ENCODE measurements around the gene CTTNBP2NL.
"Not testable (repeated sequence)": the region's sequence is repeated elsewhere in the genome, so short reads cannot be mapped to it uniquely, and the experiment has no call there.

Gene CTTNBP2NL

DNA sequence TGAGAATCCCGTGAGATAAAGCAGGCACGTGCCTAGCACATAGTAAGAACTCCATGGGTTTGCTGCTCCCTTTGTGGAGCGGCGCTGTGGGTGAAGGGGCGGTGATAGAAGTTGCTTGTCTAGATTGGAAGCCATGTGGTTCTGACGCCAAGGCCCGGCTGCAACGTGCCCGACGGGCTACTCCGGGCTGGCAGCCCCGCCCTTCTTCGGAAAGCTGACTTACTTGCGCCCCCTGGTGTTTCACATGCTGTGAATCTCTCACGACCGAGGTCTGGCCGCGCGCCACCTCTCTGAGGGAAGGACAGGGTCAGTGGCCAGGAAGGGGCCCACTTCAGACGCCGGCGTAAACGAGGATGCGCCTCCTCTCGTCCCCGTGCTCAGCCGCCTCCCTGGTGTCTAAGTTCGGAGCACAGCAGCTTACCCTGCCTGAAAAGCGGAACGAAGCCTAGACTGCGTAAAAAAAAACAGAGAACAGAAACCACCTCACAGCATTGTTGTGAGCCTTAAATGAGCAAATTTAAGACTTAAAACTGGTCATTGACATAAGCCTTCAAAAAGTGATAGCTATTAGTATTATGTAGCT is 70.2 kb downstream of the CTTNBP2NL start:
- peak; percentile 93 for DNase-seq

DNA sequence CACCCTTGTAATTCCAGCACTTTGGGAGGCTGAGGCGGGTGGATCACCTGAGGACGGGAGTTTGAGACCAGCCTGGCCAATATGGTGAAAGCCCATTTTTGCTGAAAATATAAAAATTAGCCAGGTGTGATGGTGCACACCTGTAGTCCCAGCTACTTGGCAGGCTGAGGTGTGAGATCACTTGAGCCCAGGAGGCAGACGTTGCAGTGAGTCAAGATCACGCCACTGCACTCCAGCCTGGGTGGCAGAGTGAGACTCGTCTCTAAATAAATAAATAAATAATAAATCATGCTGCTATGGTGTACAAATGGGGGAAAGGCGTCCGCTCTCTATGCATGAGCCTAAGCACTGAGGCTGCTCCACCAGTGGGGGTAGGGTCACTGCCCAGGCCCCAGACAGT is 74.3 kb downstream of the CTTNBP2NL start:
- DNase-seq = not testable (repeated sequence)

DNA sequence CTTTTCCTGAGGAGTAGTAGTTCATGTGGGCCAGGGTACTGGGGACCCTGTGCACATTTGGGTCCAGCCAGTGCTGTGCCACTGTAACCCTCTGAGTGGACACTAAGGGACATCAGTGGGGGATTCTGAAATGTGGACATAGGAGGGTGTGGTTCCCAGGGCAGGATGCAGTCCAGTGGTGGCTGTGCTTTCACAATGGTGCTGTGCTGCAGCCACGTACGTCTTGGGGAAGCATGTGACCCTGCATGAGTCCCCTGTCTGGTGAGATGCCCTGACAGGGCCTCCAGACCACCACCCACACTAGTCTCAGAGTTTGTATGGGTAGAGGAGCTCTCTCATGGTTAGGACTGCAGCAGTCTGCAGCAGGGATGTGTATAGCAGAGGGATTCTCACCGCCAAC is 75.0 kb downstream of the CTTNBP2NL start:
- DNase-seq = no peak

DNA sequence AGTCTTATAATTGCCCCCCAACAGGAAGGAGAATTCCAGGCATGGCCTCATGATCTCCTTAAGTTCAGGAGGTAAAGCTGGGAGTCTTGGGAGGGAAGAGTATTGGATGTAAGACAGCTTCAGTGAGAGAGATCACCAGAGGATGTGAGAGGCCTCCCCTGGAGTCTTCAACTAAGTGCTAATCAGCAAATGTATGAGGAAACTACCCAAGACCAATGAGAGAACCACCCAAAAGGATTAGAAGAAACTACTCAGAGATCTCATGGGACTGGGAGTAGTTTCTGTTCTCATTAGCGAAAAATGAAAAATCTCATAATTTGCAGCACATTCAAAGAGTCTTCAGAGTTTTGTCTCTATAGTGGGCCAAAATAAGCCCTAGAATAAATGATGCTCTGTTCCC is 76.1 kb downstream of the CTTNBP2NL start:
- no peak for DNase-seq

DNA sequence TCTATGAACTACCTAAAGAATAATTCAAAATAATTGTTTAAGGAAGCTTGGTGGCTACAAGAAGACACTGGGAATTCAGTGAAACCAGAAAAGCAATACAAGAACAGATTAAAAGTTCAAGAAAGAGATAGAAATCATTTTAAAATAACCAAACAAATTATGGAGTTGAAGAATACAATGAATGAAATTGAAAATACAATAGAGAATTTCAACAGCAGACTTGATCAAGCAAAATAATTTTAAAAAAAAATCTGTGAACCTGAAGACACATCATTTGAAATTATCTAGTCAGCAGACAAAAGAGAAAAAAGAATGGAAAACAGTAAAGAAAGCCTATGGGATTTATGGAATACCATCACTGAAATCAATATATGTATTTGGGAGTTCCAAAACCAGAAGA is 81.5 kb downstream of the CTTNBP2NL start:
- no peak for DNase-seq

DNA sequence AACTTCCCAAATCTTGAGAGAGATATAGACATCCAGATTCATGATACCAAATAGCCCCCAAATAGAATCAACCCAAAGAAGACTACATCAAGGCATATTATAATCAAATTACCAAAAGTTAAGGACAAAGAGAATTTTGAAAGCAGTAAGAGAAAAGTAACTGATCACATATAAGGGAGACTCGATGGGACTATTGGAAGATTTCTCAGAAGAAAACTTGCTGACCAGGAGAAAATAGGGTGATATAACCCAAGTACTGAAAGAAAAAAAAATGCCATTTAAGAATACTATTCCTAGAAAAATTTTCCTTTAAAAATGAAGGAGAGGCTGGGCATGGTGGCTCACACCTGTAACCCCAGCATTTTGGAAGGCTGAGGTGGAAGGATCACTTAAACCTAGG is 82.3 kb downstream of the CTTNBP2NL start:
- no peak for DNase-seq

DNA sequence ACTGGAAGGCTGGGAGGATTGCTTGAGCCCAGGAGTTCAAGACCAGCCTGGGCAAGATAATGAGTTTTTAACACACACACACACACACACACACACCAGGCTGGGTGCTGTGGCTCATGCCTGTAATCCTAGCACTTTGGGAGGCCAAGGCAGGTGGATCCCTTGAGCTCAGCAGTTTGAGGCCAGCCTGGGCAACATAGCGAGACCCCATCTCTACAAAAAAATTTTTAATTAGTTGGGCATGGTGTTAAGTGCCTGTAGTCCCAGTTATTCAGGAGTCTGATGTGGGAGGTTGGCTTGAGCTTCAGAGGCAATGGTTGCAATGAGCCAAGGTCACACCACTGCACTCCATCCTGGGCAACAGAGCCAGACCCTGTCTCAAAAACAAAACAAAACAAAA is 90.0 kb downstream of the CTTNBP2NL start:
- not testable (repeated sequence) for DNase-seq

DNA sequence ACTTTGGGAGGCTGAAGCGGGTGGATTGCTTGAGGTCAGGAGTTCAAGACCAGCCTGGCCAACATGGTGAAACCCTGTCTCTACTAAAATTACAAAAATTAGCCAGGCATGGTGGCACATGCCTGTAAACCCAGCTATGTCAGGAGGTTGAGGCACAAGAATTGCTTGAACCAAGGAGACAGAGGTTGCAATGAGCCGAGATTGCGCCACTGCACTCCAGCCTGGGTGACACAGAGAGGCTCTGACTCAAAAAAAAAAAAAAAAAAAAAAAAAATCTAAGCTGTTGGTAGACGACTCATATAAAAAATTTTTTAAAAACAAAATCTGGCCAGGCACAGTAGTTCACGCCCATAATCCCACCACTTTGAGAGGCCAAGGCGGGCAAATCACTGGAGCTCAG is 91.7 kb downstream of the CTTNBP2NL start:
- DNase-seq = not testable (repeated sequence)

DNA sequence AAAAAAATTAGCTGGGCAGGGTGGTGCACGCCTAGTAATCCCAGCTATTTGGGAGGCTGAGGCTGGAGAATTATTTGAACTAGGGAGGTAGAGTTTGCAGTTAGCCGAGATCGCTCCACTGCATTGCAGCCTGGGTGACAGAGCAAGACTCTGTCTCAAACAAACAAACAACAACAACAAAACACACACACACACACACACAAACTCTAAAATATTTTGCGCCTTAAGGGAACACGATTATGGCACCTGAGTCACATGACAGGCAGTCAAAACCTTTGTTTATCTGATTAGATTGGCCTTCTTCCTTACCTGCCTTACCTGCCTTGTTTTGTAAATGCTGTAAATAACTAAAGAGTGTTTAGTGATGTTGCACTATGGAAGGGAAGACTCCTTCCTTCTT is 92.1 kb downstream of the CTTNBP2NL start:
- no peak for DNase-seq

DNA sequence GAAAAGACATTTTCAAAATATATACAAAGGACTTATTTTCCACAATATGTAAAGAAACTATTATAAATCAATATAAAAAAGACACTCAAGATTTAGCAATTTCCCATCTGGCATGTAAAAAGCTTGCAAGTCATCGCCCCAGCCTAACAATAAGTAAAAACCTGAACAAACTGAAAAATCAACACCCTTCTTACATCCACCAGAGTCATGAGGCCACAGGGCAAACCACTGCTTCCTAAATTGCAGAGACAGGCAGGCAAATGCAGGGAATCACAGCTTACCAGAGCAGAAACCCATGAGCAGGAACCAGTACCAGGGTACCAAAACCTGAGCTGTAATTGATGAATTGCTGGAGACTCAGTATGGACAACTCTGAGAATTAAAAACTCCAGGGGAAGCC is 96.1 kb downstream of the CTTNBP2NL start:
- no peak for DNase-seq

DNA sequence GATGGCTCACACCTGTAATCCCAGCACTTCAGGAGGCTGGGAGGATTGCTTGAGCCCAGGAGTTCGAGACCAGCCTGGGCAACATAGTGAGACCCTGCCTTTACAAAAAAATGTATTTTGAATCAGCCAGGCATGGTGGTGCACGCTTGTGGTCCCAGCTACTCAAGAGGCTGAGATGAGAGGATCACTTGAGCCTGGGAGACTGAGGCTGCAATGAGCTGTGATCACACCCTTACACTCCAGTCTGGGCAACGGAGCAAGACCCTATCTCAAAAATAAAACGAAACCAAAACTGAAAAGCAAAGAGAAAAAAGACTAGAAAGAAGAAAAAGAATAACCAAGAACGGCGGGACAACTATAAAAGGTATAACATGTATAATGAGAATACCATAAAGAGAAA is 97.3 kb downstream of the CTTNBP2NL start:
- no peak for DNase-seq

DNA sequence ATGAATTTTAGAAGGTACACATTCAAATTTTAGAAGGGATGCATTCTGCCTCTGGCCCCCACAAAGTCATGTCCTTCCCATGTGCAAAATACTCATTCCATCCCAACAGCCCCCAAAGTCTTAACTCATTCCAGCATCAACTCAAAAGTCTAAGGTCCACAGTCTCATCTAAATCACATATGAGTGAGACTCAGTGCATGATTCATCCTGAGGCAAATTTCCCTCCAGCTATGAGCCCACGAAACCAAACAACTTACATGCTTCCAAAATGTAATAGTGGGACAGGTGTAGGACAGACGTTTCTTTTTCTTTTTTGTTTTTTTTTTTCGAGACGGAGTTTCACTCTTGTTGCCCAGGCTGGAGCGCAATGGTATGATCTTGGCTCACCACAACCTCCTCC is 100.3 kb downstream of the CTTNBP2NL start:
- DNase-seq = no peak

DNA sequence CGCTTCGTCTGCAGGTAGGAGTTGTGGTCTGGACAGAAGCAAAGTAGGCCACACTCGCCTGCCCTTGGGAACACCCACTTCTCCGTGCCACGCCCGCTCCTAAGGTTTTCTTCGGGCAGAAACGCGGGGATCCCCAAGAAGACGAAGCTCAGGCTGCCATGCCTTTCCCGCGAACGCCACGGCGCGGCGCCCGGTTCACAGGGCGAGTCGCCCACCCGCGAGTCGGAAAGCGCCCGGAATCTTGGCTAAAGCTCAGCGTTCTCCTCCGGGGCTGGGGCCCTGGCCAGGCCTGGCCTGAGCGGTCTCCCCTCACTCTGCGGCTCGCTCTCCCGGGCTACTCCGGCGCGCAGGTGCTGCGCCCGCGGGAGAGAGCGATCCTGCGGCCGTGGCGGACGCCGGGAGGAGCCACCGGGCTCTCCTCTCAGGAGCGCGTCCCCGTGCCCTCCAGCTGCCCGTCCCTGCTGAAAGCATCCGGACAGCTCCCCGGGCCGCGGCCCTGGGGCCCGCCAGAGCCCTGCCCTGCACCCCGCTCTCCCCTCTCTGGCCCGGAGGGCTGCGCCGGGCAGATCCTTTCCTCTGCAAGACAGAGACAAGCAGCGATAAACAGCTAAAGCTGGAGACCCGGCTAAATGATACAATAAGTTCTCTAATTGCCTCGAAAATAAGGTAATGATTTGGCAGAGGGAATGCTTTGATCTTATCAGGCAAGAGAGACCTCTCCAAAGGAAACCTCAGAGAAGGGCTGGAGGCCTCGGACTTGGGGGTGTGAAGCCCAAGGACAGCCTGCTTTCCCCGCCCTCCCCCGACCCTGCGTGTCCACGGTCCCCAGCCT is 106.0 kb downstream of the CTTNBP2NL start:
- DNase-seq = peak; percentile 71

DNA sequence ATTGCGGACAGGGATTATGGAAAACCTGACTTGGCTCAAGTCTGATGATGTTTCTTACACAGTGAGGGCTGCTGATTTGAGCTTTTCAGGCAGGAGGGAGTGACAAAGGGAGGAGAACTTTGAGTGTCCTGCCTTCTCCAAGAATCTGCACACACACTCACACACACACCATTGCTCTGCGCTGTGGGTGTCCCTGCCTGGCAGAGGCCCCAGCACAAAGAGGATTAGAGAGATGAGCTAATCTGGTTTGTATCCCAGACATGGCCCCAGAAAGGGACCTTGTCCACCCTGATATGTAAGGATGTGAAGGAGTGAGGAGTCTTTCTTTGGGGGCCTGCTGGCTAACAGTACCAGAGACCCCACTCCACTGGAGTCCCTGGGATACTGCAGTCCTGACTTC is 106.8 kb downstream of the CTTNBP2NL start:
- DNase-seq = peak; percentile 44

DNA sequence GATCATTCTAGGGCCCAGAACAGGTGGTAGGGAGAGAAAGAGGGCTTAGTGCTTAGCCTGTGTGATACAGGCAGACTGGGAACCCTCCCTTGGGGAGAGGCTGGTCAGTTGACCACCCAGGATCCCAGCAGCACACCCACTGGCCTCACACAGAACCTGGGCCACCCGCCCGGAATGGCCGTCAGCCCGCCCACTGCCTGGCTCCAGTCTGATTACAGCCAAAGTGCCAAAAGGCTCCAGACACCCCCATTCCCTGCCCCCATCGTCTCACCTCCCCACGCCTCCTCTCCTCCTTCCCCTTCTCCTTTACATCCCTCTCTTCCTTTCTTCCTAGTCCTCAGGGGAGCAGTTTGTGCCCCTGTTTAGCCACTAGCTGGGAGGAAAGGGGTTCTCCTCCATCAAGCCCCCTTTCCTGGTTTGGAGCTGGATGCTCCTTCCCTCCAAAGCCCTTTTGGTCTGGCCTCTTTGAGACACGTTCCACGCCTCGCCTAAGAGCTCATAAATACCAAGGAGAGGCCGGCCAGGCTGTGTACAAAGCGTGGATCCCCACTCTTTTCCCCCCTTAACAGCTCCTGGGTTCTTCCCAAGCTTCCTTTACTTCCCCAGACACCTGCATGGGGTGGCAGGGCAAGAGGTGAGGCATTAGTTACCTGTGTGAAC is 108.1 kb downstream of the CTTNBP2NL start:
- no peak for DNase-seq

DNA sequence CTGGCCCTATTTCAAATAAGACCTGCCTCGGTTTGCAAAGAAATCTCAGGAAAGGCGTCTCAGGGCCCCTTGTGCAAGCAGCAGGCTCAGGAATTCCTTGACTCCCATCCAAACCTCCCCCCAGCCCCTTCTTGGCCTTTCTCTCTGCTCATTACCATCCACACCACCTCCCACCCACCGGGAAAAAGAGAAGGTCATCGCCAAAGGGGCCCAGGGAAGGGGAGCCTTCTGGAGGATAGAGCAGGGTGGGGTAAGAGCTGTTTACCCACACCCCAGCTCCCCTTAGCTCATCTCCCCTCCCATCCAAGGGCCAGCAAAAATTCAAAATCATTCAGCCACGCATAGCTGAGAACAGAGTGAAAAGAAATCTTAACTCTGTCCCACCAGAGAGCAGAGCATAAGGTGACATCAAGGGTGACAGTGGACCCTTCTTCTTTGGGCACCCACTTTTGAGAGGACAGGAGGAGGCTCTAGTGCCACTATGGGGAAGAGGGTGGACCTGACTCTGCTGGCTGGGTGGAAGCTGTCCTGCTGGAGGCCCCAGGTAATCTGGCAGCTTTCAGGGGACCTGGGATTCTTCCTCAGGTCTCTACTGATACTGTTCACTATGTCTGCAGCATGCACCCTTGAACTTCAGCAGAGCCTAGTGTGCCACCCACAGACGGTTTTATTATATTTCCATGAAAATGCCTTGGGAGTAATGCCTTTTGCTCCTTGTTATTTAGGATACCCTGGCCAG is 108.8 kb downstream of the CTTNBP2NL start:
- no peak for DNase-seq

DNA sequence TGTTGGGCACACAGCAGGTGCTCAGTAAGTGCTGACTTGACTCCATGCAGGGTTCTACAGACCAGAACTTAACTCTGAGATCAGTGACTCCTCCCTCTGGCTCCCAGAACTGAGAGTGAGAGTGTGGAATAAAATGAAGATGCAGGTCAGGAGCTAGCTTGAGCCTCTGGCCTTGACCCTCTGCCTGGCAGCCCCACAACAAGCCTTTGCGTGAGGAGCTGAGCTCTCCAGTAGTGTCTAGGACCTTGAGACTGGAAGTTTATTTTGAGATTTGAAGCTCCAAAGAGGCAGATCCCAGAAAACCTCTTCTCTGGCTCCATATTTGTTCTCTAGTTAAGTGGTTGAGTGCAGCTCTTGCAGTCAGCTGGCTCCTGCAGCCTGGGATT is 109.4 kb downstream of the CTTNBP2NL start:
- no peak for DNase-seq

DNA sequence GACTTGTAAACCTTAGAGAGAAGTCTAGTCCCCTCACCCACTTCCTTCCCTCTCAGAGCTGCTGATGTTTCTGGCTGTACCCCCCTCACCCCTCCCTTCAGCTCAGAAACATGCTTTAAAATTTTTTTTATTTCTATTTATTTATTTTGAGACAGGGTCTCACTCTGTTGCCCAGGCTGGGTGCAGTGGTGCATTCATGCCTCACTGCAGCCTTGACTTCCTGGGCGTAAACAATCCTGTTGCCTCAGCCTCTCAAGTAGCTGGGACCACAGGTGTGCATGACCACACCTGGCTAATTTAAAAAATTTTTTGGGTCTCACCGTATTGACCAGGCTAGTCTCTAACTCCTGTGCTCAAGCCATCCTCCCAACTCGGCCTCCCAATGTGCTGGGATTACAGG is 109.9 kb downstream of the CTTNBP2NL start:
- DNase-seq = no peak

DNA sequence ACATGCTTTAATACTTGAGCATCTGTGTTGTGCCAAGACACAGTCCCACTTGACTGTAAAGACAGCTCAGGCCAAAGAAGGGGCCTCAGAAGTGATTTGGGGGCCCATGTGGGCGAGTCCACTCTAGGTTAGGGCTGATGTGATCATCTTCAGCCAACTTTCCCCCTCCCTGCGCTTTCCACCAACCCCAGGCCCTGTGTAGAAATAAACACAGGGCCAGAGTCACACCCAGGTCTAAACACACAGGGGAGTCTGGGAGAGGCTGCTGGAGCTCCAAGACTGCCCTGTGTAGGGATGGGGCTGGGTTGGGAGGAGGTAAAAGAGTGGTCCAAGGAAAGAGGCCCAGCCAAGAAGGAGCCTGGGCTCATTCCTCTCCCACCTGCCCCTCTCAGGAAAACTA is 110.3 kb downstream of the CTTNBP2NL start:
- no peak for DNase-seq

DNA sequence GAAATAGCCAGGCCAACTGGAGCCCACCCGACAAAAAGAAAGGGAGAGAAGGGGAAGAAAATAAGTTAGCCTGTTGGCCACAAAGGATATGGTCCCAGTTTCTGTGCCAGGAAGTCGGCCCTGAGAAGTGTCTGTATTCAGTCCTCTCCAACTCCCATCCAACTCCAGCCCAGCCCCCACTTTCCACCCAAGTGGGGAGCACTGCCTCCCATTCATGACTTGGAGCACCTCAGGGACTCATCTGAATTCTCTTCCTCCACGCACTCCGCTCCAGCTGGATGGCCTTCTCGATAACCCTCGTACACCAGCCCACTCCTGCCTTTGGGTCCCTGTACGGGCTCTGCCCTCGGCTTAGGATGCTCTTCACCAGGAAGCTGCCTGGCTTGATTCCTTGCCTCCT is 110.7 kb downstream of the CTTNBP2NL start:
- DNase-seq = no peak

DNA sequence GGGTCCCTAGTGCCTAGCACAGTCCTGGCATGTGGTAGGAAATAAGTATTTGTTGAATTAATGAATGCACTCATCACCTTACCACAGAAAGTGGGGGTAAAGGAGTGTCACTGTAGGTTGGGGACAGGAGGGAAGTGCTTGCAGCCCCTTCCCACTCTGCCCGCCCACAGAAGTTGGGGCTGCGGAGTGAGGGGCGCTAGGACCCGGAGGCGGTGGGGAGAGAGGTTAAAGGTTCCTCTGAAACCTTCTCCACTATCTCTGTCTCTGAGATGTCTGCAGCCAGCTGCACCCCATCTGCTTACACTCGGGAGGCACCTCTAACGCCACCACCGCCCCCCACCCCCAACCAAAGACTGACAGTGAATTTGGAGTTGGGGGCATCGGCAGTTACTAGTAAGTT is 111.3 kb downstream of the CTTNBP2NL start:
- DNase-seq = no peak

DNA sequence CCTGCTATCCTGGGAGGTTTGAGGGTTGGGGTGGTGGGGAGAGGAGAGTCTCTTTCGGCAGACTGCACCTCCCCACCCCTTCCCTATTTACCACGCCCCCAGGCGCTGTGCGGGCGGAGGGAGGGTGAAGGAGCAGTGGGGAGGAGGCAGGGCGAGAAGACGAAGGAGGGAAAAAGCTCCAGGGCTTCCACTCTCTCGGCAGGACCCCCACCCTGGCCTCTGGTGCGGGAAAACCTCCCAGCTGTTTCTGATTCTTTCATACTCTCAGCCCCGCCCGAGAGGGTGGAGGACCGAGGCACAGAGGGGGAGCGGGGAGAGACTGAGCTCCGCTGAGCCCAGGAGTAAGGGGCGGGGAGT is 111.9 kb downstream of the CTTNBP2NL start:
- DNase-seq = no peak

DNA sequence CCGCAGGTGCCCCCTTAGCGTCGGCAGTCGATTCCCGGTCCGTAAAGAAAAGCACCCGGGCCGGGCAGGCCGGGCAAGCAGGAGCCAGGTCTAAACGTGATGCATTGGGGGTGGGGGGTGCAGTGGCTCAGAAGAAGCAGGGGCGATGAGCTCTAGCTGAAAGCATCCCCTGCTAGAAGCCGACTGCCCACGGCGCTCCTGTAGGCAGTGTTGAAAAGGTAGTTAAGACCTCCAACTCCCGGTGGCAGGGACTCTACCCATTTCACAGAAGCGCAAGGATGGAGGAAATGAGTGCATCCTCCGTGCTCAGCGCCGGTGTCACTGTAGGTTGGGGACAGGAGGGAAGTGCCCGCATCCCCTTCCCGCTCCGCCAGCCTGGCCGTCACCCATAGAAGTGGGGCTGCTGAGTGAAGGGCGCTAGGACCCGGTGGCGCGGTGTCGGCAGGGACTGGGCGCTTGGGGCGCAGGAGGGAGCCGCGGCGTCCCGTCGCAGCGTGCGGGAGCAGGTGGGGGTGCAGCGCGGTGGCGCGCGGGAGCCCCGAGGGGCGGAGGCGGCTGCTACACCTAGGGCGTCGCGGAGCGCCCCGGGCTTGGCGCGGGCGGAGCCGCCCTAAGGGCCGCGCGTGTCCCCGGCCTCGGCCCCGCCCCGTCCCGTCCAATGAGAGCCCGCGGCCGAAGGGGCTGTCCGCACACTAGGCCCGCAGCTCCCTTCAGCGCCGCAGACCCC is 112.4 kb downstream of the CTTNBP2NL start, which contains the start of gene WNT2B:
WNT2B (plus strand) TSS at position 688 of the 727 bp plus-strand sequence. CDS start 298 bp downstream, outside the sequence.
- no peak for DNase-seq

All from fibroblast of upper back skin (primary cell).